OCI-LY1 (cell line): ENCODE results near the gene PPP2R1B.

Source experiments
- H2AFZ ChIP-seq: fragments of 200-600 bp; sonication (generic), shearing (Covaris generic); 2 replicates; pipeline ENCODE4 v1.6.0; 2014; ENCODE audit warnings: antibody characterized with exemption, mild to moderate bottlenecking, low read length
- H3F3A ChIP-seq: fragments of 200-600 bp; sonication (generic), shearing (Covaris generic); 2 replicates; pipeline ENCODE4 v1.6.0; 2014; ENCODE audit warnings: mild to moderate bottlenecking, antibody characterized with exemption, low read length, moderate library complexity; ENCODE audit not compliant: insufficient read depth
- H3K27ac ChIP-seq: fragments of 200-600 bp; sonication (generic); 2 replicates; pipeline ENCODE4 v1.5.1; 2014; ENCODE audit warnings: low read length, mixed run types, mild to moderate bottlenecking, low read depth; ENCODE audit not compliant: poor library complexity, severe bottlenecking
- H3K27me3 ChIP-seq: fragments of 200-600 bp; sonication (generic); 2 replicates; pipeline ENCODE4 v1.6.0; 2014; ENCODE audit warnings: antibody characterized with exemption, mild to moderate bottlenecking, low read length, moderate library complexity; ENCODE audit not compliant: insufficient read depth
- H3K36me3 ChIP-seq: fragments of 200-600 bp; sonication (generic); 2 replicates; pipeline ENCODE4 v1.6.1; 2014; ENCODE audit warnings: mild to moderate bottlenecking, antibody characterized with exemption, low read length, moderate library complexity, mixed read lengths; ENCODE audit not compliant: insufficient read depth
- H3K4me1 ChIP-seq: fragments of 200-600 bp; sonication (generic); 2 replicates; pipeline ENCODE4 v1.5.1; 2014; ENCODE audit warnings: mild to moderate bottlenecking, low read length, moderate library complexity; ENCODE audit not compliant: insufficient read depth, severe bottlenecking
- H3K4me2 ChIP-seq: fragments of 200-600 bp; sonication (generic), shearing (Covaris generic); 2 replicates; pipeline ENCODE4 v1.6.1; 2014; ENCODE audit warnings: low read length
- H3K4me3 ChIP-seq: fragments of 200-600 bp; sonication (generic); 2 replicates; pipeline ENCODE4 v1.5.1; 2014; ENCODE audit warnings: low read length, low read depth, mild to moderate bottlenecking, mixed read lengths; ENCODE audit not compliant: poor library complexity, severe bottlenecking
- H3K79me2 ChIP-seq: fragments of 200-600 bp; shearing (Covaris generic); 2 replicates; pipeline ENCODE4 v1.6.1; 2016; ENCODE audit warnings: mixed run types, low read length, mixed read lengths; ENCODE audit not compliant: insufficient read depth
- H3K9ac ChIP-seq: fragments of 200-600 bp; sonication (generic), shearing (Covaris generic); 2 replicates; pipeline ENCODE4 v1.6.1; 2014; ENCODE audit warnings: mild to moderate bottlenecking, low read length, mixed read lengths
- H3K9me2 ChIP-seq: fragments of 200-600 bp; sonication (generic), shearing (Covaris generic); 2 replicates; pipeline ENCODE4 v1.6.1; 2014; ENCODE audit warnings: low read depth, mild to moderate bottlenecking, low read length, mixed read lengths
- H3K9me3 ChIP-seq: fragments of 200-600 bp; shearing (Covaris generic); 2 replicates; pipeline ENCODE4 v1.6.1; 2014; ENCODE audit warnings: low read length, mixed read lengths
- H4K20me1 ChIP-seq: fragments of 200-600 bp; sonication (generic), shearing (Covaris generic); 2 replicates; pipeline ENCODE4 v1.6.0; 2016; ENCODE audit warnings: mild to moderate bottlenecking, low read length; ENCODE audit not compliant: insufficient read depth
- CTCF ChIP-seq: fragments of 200-600 bp; sonication (generic), shearing (Covaris generic); IDR thresholded peaks from 2 replicates; pipeline ENCODE4 v1.5.1; 2017; ENCODE audit warnings: mild to moderate bottlenecking, antibody characterized with exemption, low read length, moderate library complexity, mixed read lengths
- EZH2 ChIP-seq: fragments of 200-600 bp; sonication (generic), shearing (Covaris generic); IDR thresholded peaks from 2 replicates; pipeline ENCODE4 v1.8.0; 2017; ENCODE audit warnings: borderline replicate concordance, mixed run types, mild to moderate bottlenecking, antibody characterized with exemption, low read length, moderate library complexity, mixed read lengths

PPP2R1B gene

GRCh38 chr11:111796696-111797095, 30.5 kb upstream of the PPP2R1B start:
- Histone ChIP-seq H3K4me3 (no peak overlapping the region), H3K4me2 (peak overlapping the region; percentile 11; the same call in 1 of the 2 replicates), H3K27ac (peak overlapping the region; percentile 7), H3K4me1 (peaks cover 12% of the 10 kb centered on the region), H3K79me2 (no peaks in the 10 kb centered on the region), H3K9me2 (no peaks in the 10 kb centered on the region), H4K20me1 (no peaks in the 10 kb centered on the region), H3F3A (no peaks in the 10 kb centered on the region), H3K9ac (no peak overlapping the region), H3K36me3 (peaks cover 5% of the 10 kb centered on the region; the same call in 1 of the 2 replicates), H3K9me3 (no peaks in the 10 kb centered on the region), H2AFZ (no peak overlapping the region), H3K27me3 (no peaks in the 10 kb centered on the region)
- TF ChIP-seq EZH2 (no peak), CTCF (no peak)

GRCh38 chr11:111795334-111795985, 29.3 kb upstream of the PPP2R1B start:
- Histone ChIP-seq H3K79me2 (no peaks in the 10 kb centered on the region), H4K20me1 (no peaks in the 10 kb centered on the region), H3F3A (no peaks in the 10 kb centered on the region), H3K4me1 (peaks cover 12% of the 10 kb centered on the region), H3K27me3 (no peaks in the 10 kb centered on the region), H3K4me2 (no peak overlapping the region), H3K9me3 (no peaks in the 10 kb centered on the region), H3K4me3 (no peak overlapping the region), H3K36me3 (peaks cover 5% of the 10 kb centered on the region; the same call in 1 of the 2 replicates), H3K9ac (no peak overlapping the region), H2AFZ (no peak overlapping the region), H3K27ac (no peak overlapping the region), H3K9me2 (no peaks in the 10 kb centered on the region)
- TF ChIP-seq CTCF (no peak), EZH2 (no peak)

GRCh38 chr11:111793863-111794262, 27.7 kb upstream of the PPP2R1B start:
- Histone ChIP-seq H3F3A (no peaks in the 10 kb centered on the region), H2AFZ (no peak overlapping the region), H3K4me1 (peaks cover 12% of the 10 kb centered on the region), H3K9ac (no peak overlapping the region), H3K4me2 (no peak overlapping the region), H4K20me1 (no peaks in the 10 kb centered on the region), H3K27me3 (no peaks in the 10 kb centered on the region), H3K36me3 (peaks cover 4% of the 10 kb centered on the region; the same call in 1 of the 2 replicates), H3K9me2 (no peaks in the 10 kb centered on the region), H3K9me3 (no peaks in the 10 kb centered on the region), H3K79me2 (no peaks in the 10 kb centered on the region), H3K4me3 (no peak overlapping the region), H3K27ac (no peak overlapping the region)
- TF ChIP-seq CTCF (no peak), EZH2 (no peak)
